ENCODE data around the gene PPP2R2C.

The PPP2R2C gene

DNA sequence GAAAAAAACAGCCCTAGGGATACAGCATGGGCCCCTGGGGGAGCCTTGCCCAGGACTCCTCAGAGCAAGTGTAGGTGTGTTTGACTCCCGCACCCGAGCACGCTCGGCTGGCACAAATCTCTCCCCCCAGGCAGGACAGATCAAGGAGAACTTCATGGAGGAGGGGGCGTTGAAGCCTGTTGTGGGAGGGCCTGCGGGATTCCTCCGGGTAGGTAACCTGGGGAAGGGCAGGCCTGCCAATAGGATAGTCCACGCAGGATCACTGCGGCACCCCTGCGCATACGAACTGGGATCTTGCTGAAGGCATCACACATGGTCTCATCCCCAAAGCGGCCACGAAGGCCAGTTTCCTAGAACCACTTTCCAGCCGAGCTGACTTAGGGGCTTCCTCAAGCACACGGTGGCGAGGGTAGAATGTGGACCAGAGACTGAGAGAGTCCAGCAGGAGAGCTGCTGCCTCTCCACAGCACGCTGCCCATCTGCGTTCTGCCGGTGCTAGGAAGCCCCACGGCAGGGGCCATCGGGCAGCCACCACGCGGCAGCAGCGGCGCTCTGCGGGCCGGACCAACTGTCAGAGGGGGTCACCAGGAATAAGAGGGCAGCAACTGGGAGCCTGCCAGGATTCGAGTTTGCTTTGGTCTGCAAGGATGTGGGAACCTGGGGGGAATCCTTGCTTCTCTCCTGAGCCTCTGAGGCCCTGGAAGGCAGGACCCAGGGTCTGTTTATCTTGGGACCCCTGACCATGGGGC, 145.9 kb downstream of the PPP2R2C start:
- H3K4me3 ChIP-seq (ENCODE audit: low read depth, low read length) = no peak overlapping the region
- DNase-seq (ENCODE audit: low read depth) = no peak
- TF ChIP-seq POLR2A (IDR thresholded peaks at IDR 0.05; ENCODE audit: extremely low read depth, insufficient read length) = no peak
- TF ChIP-seq, protein P1, sequence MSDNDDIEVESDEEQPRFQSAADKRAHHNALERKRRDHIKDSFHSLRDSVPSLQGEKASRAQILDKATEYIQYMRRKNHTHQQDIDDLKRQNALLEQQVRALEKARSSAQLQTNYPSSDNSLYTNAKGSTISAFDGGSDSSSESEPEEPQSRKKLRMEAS (IDR thresholded peaks at IDR 0.05; ENCODE audit: low read depth, low read length) = no peak
- TF ChIP-seq, protein P2, sequence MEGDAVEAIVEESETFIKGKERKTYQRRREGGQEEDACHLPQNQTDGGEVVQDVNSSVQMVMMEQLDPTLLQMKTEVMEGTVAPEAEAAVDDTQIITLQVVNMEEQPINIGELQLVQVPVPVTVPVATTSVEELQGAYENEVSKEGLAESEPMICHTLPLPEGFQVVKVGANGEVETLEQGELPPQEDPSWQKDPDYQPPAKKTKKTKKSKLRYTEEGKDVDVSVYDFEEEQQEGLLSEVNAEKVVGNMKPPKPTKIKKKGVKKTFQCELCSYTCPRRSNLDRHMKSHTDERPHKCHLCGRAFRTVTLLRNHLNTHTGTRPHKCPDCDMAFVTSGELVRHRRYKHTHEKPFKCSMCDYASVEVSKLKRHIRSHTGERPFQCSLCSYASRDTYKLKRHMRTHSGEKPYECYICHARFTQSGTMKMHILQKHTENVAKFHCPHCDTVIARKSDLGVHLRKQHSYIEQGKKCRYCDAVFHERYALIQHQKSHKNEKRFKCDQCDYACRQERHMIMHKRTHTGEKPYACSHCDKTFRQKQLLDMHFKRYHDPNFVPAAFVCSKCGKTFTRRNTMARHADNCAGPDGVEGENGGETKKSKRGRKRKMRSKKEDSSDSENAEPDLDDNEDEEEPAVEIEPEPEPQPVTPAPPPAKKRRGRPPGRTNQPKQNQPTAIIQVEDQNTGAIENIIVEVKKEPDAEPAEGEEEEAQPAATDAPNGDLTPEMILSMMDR (IDR thresholded peaks at IDR 0.05; ENCODE audit: low read depth, low read length) = no peak
- no peak for TF ChIP-seq MYC (IDR thresholded peaks at IDR 0.05; ENCODE audit: low read depth, low read length)

DNA sequence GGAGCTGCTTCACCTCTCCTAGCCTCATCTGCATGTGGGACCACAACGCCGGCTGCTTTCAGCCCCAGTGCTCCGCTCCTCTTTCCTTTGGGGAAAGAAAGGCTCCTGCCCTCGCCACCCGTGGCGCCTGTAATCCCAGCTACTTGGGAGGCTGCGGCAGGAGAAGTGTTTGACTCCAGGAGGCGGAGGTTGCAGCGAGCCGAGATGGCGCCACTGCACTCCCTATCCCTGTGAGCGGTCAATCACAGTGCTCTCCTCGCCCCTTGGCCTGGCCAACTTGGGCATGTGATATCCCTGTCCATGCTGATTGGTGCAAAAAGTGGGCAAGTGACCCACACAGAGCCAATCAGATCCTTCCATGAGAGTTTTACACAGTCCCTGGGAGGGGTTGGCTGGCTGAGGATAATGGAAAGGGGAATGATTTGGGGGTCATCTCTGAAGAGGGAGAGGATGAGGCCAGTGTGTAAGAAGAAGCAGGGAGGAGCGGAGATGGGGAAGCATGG, 146.6 kb downstream of the PPP2R2C start:
- DNase-seq (ENCODE audit: low read depth) = no peak
- TF ChIP-seq MYC (IDR thresholded peaks at IDR 0.05; ENCODE audit: low read depth, low read length) = no peak
- TF ChIP-seq, protein P1 (IDR thresholded peaks at IDR 0.05; ENCODE audit: low read depth, low read length) = no peak
- TF ChIP-seq, protein P2 (IDR thresholded peaks at IDR 0.05; ENCODE audit: low read depth, low read length) = no peak
- H3K4me3 ChIP-seq (ENCODE audit: low read depth, low read length) = no peak overlapping the region

DNA sequence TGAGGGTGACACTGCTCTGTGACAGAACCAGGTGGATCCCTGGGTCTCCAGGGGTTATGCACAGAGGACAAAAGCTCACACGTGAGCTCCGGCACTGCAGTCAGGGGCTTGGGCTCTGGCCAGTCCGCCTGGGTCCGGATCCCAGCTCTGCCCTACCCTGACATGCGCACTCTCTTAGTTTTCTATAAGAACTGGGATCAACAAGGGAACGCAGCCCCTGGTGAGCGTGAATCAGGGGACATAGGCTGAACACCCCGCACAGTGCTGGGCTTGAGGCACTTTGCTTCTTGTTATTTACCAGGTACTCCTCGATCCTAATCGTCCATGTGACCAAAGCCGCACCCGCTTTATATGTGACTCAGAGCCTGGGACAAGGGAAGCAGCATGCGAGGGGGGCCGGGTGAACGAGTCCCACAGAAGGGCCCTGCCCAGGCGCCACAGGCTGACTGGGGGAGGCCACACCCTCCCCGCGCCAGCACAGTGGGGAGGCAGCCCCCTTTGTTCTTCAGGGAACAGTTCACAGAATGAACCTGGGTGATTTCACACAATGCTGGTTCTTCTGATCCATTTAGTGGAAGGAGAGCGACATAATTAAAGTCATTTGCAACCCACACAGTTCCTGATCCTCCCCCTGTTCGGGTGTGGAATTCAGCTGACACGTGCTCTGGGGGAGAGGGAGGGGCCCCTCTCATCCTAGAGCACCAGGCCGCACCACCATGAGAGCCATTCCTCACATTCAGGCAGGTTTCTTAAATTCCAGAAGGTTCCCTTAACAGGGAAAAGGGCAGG, 147.2 kb downstream of the PPP2R2C start:
- DNase-seq (ENCODE audit: low read depth) = no peak
- no peak for TF ChIP-seq MYC (IDR thresholded peaks at IDR 0.05; ENCODE audit: low read depth, low read length)
- TF ChIP-seq, protein P1 (IDR thresholded peaks at IDR 0.05; ENCODE audit: low read depth, low read length) = no peak
- TF ChIP-seq, protein P2 (IDR thresholded peaks at IDR 0.05; ENCODE audit: low read depth, low read length) = no peak
- no peak for TF ChIP-seq POLR2A (IDR thresholded peaks at IDR 0.05; ENCODE audit: extremely low read depth, insufficient read length)
- no peak overlapping the region for H3K4me3 ChIP-seq (ENCODE audit: low read depth, low read length)

DNA sequence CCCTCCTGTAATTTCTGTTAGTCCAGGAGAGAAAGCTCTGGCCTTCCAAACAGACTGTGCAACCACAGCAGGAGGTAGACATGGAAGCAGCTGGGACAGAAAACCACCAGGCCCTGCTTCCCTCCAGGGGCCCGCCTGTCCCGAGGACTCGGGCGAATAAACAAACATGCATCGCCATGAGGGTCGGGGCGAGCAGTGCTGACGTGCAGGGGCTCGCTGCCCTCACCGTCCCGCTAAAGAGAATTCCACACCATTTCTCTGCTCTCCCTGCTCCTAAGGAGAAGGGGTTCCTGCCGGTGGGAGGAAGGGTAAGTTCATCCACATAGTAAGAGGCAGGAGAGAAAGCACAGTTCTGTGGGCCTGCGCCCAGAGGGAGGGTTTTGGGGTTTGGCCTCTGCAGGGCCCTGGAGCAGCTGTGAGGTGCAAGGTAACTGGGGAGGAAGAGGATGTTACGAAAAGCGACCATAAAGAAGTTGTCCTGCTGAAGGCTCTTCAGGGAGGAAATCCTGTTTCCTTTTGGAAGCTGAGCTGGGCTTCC, 147.9 kb downstream of the PPP2R2C start:
- no peak for DNase-seq (ENCODE audit: low read depth)
- H3K4me3 ChIP-seq (ENCODE audit: low read depth, low read length) = no peak overlapping the region
- TF ChIP-seq, protein P1 (IDR thresholded peaks at IDR 0.05; ENCODE audit: low read depth, low read length) = no peak
- TF ChIP-seq MYC (IDR thresholded peaks at IDR 0.05; ENCODE audit: low read depth, low read length) = no peak
- TF ChIP-seq, protein P2 (IDR thresholded peaks at IDR 0.05; ENCODE audit: low read depth, low read length) = no peak
- TF ChIP-seq POLR2A (IDR thresholded peaks at IDR 0.05; ENCODE audit: extremely low read depth, insufficient read length) = no peak

DNA sequence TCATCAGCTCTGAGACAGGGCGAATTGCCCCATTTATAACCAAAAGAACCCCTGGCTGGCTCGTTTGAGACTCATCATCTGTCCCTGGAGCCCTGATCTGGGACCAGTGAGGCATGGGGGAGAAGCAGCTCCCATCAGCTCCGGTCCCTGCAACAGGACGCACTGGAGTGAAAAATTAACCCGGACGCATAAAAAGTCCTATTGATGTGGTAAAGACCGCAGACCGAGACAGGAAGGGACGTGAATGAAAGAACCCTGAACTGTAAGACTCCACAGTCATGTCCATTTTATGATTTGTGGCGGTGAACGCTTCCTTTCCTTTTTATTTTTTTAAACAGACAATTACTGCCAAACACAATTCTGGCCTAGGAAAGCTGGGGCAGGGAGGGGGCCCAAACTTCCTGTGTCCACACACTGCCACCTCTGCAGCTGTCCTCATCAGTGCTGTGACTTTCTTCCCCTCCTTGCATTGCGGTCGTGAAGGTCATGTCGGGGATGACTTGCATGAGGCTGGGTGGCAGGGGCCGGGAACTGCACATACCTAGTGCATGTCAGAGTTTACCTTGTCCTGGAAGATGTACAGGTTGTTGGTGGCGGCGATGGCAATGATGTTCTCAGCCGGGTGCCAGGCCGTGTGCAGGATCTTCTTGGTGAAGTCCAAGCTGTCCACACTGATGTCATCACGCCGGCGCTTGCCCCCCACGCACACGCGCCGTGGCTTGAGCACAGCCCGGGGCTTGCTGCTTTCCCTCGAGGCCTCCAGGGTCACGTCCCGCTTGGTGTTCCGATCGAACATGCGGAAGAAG, 149.4 kb downstream of the PPP2R2C start:
- no peak overlapping the region for H3K4me3 ChIP-seq (ENCODE audit: low read depth, low read length)
- TF ChIP-seq, protein P2 (IDR thresholded peaks at IDR 0.05; ENCODE audit: low read depth, low read length) = no peak
- TF ChIP-seq, protein P1 (IDR thresholded peaks at IDR 0.05; ENCODE audit: low read depth, low read length) = no peak
- TF ChIP-seq MYC (IDR thresholded peaks at IDR 0.05; ENCODE audit: low read depth, low read length) (no peak), POLR2A (IDR thresholded peaks at IDR 0.05; ENCODE audit: extremely low read depth, insufficient read length) (no peak)
- no peak for DNase-seq (ENCODE audit: low read depth)

All from NB4 (cell line).